GM18499 (cell line): ENCODE results near the gene TMEM170B.

Source experiments
- ATAC-seq: cut with Tn5 transposase; IDR thresholded peaks from one replicate; pipeline ENCODE4 v1.9.1; 2021; ENCODE audit warnings: moderate number of reproducible peaks; ENCODE audit not compliant: insufficient read depth, unreplicated experiment

TMEM170B gene

DNA sequence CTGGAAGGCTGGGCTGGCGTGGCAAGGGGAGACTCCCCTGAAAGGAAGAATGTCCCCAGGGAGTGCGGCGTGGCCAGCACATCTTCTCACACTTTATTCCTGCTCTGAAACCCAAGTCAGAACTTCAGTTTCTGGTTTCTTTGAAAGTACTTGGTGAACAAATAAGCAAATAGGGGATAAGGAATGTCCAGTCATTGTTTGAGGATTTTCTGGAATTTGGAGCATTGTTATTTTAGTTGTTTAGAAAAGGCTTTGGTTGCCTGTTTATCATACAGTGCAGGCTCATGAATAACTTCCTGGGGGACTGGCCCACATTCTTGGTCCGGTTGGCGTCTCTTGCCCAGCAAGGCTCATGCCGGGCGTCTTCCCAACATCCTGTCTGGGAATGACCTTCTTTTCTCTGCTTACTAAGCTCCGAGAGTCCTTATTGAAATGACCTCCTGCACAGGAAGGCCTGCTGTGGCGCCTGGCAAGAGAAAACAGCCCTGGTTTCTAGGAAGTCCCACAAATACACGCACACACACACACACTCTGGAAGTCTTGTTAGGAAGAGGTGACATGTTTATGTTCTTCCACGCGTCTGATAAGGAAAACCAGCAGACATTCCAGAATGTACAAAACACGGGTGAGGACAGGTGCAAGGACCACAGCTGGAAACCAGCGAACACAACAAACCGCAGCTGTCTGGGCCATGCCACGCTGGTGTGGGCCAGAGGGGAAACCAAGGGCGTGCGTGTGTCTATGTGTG, 71.9 kb downstream of the TMEM170B start:
- no peak for ATAC-seq

- no peak for ATAC-seq
Observed at GRCh38 chr6:11613336-11613735, 75.8 kb downstream of the TMEM170B start.

GRCh38 chr6:11613858-11614257, 76.3 kb downstream of the TMEM170B start:
- no peak for ATAC-seq

DNA sequence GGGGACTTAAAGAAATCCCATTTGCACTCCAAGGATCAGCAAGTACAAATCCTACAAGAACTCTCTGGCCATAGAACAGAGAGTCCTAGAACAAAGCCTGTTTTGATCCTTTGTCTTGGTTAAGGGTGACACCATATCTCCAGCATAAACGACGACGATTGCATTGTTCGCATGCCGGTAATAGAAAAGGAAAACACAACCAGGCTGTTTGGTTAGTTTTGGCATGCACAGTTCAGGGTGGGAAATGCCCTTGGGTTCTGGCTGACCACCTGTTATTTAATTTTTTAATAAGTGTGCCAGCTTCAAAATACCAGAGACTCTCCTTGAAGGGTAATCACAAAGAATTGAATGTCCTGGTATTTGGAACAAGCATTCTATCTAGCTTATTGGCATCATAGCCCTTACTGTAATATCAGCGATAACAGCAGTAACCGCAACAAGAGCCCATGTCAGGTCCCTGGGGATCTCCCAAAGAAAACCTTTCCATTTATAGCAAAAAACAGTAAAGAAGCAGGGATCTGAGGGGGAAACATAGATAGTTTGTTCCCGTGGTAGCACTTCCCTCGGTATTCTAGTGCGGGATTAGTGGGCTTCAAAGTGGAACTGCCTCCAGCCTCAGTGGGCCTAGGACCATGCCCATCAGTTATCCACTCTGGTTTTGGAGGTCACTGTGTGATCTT, 77.1 kb downstream of the TMEM170B start:
- no peak for ATAC-seq

DNA sequence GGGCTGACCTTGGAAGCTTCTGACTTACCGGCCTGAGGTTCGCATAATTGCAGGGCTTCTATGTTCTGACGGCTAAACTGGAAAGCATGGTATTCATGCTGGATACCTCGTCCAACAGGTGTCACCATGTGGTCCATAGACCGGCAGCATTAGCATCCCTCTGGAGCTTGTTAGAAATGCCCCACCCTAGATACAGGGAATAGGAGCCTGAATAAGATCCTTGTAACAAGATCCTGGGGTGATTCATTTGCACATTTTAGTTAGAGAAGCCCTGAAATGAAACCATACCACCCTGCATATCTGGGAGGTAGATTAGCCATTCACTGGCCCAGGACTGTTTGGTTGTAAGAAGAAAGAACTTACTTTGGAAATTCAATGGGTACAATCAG, 77.7 kb downstream of the TMEM170B start:
- no peak for ATAC-seq

GRCh38 chr6:11616200-11616611, 78.7 kb downstream of the TMEM170B start:
- ATAC-seq, result no peak

GRCh38 chr6:11618533-11618932, 81.0 kb downstream of the TMEM170B start:
- no peak for ATAC-seq

DNA sequence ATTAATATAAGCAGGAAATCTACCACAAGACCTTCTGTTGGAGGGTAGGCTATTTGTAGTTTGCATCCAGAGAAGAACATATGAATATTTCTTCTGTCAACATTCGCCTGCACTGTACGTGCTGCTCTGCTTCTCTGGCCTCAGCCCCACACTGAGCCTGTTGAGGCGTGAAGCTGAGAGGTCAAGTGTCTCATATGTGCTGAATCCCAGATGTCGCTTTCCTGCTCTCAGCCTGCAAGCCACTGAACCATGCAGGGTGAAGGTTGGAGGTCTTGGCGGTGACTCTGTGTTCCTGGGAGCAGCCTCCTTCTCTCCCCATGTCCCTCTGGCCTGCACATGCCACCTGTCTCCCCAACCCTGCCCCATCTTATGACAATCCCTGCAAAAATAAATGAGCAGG, 83.6 kb downstream of the TMEM170B start:
- ATAC-seq, result no peak

GRCh38 chr6:11622156-11622555, 84.6 kb downstream of the TMEM170B start:
- no peak for ATAC-seq

GRCh38 chr6:11623272-11623671, 85.7 kb downstream of the TMEM170B start:
- no peak for ATAC-seq

- no peak for ATAC-seq
Observed at GRCh38 chr6:11625302-11625701, 87.8 kb downstream of the TMEM170B start.

DNA sequence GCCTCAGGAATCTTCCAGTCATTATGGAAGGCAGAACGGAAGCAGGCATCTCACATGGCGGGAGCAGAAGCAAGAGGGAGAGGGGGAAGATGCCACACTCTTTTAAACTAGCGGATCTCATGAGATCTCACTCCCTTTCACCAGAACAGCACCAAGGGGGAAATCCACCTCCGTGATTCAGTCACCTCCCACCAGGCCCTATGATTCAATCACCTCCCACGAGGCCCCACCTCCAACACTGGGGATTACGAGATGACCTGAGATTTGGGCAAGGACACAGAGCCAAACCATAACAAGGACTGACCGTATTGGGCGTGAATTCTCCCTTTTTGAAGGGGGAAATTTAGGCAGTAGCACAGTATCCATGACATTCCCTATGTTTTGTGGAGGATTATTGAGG, 88.8 kb downstream of the TMEM170B start:
- no peak for ATAC-seq

DNA sequence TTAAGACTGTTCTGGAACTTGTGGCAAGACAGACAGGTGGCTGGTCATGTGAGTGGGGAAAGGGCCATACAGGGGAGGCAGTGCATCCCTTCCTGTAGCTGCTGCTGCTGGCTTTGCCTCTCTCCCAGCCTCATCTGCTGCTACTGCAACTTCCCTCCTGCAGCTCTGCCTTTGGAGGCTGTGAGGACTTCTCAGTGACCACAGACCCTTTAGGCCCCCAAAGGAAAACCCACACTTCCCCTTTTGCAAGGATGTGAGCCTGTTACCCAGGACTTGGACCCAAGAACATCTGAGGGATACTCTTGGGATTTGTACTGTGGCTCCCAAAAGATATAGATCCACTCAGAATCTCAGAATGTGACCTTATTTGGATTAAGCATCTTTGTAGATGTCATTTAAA, 91.0 kb downstream of the TMEM170B start:
- ATAC-seq, result no peak

DNA sequence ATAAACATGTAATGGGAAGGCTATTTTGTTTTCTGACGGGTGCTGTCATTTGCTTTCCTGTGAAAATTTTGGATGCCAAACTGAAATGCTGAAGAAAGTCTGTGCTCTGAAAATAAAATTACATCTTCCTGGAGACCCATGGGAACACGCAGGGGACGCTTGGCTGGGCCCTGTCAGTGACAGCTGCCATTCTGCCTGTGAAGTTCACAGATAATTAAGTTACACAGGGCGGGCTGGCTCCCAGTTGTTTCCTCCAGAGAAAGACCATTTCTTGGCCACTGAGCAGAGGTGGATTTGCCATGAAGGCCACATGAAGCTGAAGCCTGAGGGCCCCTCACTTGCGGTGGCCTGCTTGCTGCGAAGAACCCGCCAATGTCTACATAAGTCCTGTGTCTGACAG, 93.5 kb downstream of the TMEM170B start:
- ATAC-seq, result no peak

- no peak for ATAC-seq
Observed at GRCh38 chr6:11631539-11631938, 94.0 kb downstream of the TMEM170B start.

GRCh38 chr6:11632231-11632630, 94.7 kb downstream of the TMEM170B start:
- ATAC-seq, result no peak

- ATAC-seq, result no peak
Observed at GRCh38 chr6:11632795-11633511, 95.4 kb downstream of the TMEM170B start.
